Measurements from ENCODE around the gene CCNL1.
"Not testable (repeated sequence)": the region's sequence is repeated elsewhere in the genome, so short reads cannot be mapped to it uniquely, and the experiment has no call there.

The CCNL1 gene

GRCh38 chr3:157172746-157173145 is 12.8 kb upstream of the CCNL1 start:
- DNase-seq (ENCODE audit: low read depth, low spot score), result no peak

GRCh38 chr3:157170861-157171260 is 10.9 kb upstream of the CCNL1 start:
- DNase-seq (ENCODE audit: low read depth, low spot score), result no peak

- no peak for DNase-seq (ENCODE audit: low read depth, low spot score)
Measured at GRCh38 chr3:157167371-157168042, 7.6 kb upstream of the CCNL1 start.

GRCh38 chr3:157166561-157166960 is 6.6 kb upstream of the CCNL1 start:
- no peak for DNase-seq (ENCODE audit: low read depth, low spot score)

- DNase-seq (ENCODE audit: low read depth, low spot score), result no peak
Measured at GRCh38 chr3:157166115-157166514, 6.2 kb upstream of the CCNL1 start.

- DNase-seq (ENCODE audit: low read depth, low spot score), result no peak
Measured at GRCh38 chr3:157163217-157163953, 3.4 kb upstream of the CCNL1 start.

- DNase-seq (ENCODE audit: low read depth, low spot score), result not testable (repeated sequence)
Measured at GRCh38 chr3:157162620-157163019, 2.7 kb upstream of the CCNL1 start.

- peak; percentile 86 for DNase-seq (ENCODE audit: low read depth, low spot score)
Measured at GRCh38 chr3:157160658-157161424, 894 bp upstream of the CCNL1 start.

GRCh38 chr3:157159037-157159761 is 748 bp downstream of the CCNL1 start:
- DNase-seq (ENCODE audit: low read depth, low spot score), result peak; percentile 81

- no peak for DNase-seq (ENCODE audit: low read depth, low spot score)
Measured at GRCh38 chr3:157157836-157158235, 2.1 kb downstream of the CCNL1 start.

GRCh38 chr3:157156837-157157635 is 2.9 kb downstream of the CCNL1 start:
- peak; percentile 36 for DNase-seq (ENCODE audit: low read depth, low spot score)

- no peak for DNase-seq (ENCODE audit: low read depth, low spot score)
Measured at GRCh38 chr3:157155591-157155990, 4.4 kb downstream of the CCNL1 start.

GRCh38 chr3:157154563-157155330 is 5.2 kb downstream of the CCNL1 start:
- no peak for DNase-seq (ENCODE audit: low read depth, low spot score)

GRCh38 chr3:157152930-157153329 is 7.0 kb downstream of the CCNL1 start:
- DNase-seq (ENCODE audit: low read depth, low spot score), result no peak

- no peak for DNase-seq (ENCODE audit: low read depth, low spot score)
Measured at GRCh38 chr3:157152438-157152837, 7.5 kb downstream of the CCNL1 start.

- no peak for DNase-seq (ENCODE audit: low read depth, low spot score)
Measured at GRCh38 chr3:157151627-157152026, 8.3 kb downstream of the CCNL1 start.

- DNase-seq (ENCODE audit: low read depth, low spot score), result no peak
Measured at GRCh38 chr3:157151151-157151550, 8.8 kb downstream of the CCNL1 start.

- DNase-seq (ENCODE audit: low read depth, low spot score), result no peak
Measured at GRCh38 chr3:157149136-157149696, 10.7 kb downstream of the CCNL1 start.

- no peak for DNase-seq (ENCODE audit: low read depth, low spot score)
Measured at GRCh38 chr3:157148196-157148889, 11.6 kb downstream of the CCNL1 start.

Data from astrocyte of the hippocampus (primary cell).